GM19324 (cell line): ENCODE data around the gene GJB5.
"Not testable (repeated sequence)": the region's sequence is repeated elsewhere in the genome, so short reads cannot be mapped to it uniquely, and the experiment has no call there.

Experiments
- ATAC-seq: cut with Tn5 transposase; IDR thresholded peaks from one replicate; pipeline ENCODE4 v1.9.1; 2021; ENCODE audit warnings: mild to moderate bottlenecking, moderate library complexity; ENCODE audit not compliant: unreplicated experiment, low FRiP score

The GJB5 gene

DNA sequence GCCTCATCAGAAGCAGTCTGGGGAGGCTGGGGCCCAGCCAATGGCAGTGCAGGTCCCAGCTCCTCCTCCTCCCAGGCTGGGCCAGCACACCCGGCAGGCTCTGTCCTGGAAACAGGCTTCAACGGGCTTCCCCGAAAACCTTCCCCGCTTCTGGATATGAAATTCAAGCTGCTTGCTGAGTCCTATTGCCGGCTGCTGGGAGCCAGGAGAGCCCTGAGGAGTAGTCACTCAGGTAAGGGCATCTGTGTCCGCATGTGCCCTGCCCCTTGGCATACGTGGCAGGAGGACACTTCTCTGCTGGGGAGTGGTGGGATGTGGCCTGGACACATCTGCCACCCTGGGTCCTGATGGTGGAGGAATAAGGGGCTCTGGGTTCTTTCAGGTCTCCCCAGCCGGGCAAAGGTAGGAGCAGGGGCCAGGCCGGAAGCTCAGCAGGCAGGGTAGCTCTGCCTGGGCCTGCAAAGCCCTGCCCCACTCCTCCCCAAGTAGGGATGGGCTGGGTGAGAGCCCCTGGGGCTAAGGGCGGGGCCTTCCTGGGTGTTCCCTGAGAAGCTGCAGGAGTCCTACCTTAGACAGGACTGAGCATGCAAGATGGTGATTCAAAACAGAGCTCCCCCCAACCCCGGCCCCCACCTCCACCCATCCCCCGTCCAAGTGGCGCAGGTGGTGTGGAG lies at the start of gene GJB5:
GJB5 (plus strand) TSS at position 84 of the 674 bp plus-strand sequence. CDS start 2,284 bp downstream, outside the sequence.
- ATAC-seq = no peak

DNA sequence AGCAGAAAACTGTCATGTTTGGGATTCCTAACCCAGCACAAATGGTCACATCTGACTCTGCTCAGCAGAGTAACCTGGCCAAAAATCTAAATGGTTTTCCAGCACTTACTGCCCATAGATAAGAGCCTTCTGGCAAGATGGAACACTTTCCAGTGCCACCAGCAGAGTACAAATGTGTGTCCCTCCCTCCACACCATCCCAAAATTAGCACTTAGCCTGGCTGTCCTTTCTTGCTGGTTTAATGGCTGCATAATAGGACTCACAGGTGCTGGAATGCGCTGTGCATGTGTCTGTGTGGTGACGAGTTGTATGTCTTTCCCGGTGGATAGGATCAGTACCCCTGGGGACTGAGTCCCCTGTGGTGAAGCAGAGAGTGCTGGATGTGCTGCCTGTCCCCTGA lies 49.8 kb upstream of the GJB5 start:
- ATAC-seq = no peak

DNA sequence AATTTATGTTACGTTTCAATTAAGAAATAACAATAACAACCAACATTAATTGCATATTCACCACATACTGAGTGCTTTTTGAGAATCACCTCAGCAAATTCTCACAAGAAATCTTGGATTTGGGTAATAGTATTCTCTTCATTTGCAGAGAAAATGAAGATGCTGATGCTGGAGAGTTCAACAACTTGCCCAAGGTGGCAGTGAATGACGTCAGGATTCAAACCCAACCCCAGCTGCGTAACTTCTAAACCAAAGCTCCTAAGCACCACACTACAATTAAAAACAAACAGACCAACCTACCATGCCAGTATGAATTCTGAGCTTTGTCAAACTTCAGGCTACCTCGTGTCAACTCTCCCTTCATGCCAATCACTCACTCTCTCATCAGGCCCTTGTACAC lies 46.7 kb upstream of the GJB5 start:
- ATAC-seq = no peak

DNA sequence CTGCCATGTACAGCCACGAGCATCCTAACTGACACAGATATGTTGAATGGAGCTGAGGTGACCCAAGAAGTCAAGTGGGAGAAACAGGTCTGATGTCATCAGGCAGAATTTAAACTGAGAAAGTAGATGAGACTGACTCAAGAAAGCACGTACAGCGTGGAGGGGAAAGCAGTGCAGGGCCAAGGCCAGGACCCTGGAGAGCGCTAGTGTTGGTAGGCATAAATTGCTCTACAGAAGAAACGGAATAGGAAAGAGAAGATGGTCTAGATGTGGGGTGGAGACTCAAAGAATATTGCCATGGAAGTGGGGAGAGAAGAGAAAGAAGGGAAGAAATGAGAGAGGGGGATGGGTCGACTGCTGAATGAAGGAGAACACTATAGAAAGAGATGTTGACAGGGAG lies 45.3 kb upstream of the GJB5 start:
- ATAC-seq = no peak

DNA sequence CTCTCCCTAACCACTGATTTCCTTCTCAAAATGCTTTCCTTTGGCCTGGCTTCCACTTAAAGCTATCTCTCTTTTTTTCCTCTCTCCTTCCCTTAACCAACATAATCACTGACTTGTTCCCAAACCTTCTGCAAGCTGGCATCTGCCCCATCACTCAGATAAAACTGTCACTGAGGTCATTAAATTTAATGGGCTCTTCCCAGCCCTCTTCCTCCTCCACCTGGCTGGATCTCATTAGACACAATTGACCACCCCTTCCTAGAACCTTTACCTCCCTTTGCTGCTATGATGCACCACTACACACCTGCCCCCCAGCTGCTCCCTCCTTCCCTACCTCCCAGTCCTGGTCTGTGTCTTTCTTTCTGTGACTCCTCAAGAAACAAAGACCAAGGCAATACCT lies 44.0 kb upstream of the GJB5 start:
- ATAC-seq = no peak

DNA sequence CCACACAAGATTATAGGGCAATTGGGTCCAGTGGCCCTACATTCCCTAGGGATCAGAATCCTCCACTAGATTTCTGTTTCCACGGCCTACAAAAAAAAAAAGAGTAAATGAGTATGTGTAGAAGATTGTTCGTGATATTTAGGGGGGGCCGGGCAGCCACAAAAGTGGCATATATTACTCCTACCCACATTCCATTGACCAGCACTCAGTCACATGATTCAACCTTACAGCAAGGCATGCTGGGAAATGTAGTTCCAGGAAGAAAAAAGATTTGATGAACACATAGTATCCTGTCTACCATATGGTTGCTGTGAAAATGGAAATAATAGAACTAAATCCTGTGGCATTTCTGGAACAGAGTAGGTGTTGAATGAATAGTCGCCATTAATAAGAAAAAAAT lies 43.4 kb upstream of the GJB5 start:
- ATAC-seq = no peak

DNA sequence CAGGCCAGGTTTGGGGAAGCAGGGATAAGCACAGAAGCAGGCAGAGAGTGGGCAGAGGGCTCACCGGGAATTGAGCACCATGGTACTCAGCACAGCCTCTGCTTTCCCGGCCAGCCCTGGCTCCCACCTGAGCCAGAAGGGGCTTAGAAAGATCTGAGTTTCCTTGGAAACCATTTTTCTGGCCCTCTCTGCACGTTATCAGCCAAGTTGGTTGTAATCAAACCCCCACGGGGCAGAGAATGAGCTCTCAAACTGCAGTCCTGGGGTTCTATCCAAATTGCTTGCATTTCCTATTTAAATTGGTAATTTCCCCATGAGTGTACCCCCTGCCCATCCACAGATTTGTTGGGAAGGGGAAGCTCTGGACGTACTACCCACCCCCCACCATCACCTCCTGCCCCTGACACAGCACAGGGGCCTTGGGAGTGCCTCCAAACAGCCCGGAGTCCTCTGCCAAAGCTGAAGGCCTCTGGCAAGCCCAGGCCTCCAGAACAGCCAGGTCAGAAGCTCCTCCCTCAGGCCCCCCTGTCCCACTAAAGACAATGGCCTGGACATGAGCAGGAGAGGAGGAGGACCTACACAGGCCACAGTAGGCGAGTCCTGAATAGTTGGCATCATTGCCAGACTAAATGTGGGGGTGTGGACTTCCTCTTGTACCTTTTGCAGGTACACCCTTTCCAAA lies 42.7 kb upstream of the GJB5 start:
- no peak for ATAC-seq

DNA sequence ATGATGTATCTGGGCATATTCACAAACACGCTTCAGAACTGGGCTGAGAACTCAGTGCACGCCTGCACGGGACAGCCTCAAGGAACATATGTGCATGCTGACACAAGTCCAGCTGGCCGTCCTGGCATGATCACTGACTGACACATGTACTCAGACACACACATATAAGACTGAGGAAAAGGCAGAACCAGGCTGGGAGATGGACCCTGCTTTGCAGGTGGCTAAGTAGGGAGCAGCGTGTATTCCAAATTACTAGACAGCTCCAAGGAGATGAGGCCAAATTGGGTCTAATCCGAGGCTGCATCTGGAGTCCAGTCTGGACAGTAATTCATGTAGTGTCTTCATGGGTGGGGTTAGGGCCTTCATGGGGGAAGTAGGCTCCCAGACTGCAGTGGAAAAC lies 41.4 kb upstream of the GJB5 start:
- no peak for ATAC-seq

DNA sequence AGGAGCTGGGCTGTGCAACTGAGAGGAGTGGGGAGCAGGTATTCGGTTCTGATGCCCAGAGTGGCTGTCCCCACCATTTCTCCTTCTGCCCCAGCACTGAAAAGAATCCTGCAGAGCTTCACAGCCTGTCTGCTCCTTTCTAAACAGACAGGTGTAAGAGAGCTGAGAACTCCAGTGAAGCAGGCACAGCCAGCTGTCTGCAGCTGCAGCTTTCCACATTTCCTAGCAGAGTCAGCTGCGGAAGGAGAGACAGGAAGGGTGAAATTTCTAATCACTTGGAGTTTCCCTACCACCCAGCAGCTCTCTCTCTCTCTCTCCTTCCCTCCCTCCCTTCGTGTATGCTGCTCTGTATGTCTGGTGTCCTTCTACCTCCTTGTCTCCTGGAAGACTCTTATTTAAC lies 40.5 kb upstream of the GJB5 start:
- ATAC-seq = no peak

DNA sequence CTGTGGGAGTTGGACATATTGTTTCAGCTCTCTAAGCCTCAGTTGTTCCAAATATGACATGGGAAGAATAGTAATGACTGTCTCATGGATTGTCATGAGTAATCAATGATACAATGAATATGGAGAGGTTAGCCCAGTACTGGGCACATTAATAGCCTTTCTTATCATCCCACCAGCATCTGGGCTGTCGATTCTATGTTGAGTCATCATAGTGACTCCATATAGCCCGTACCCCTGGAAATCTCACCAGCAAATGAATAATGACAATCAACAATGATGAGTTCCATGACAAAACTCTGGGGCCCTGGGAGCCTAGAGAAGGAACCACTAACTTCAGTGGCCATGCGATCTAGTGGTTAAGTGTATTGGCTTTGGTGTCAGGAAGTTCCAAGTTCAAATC lies 39.7 kb upstream of the GJB5 start:
- no peak for ATAC-seq

DNA sequence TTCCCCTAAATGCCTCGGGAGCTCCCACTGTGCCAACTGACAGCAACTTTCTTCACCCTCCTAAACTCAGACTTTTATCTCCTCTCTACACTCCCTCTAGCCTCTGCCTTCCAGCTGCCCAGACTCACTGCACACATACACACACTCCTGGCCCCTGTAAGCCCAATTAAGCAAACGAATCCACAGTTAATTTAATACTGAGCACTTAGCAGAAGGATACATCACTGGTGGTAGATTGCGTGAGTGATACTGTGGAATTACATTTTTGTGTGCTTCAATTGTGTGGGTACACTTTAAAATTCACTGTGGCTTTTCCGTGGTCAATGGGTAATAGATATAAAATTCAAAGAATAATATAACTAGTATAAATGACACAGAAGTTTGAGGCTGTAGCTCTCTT lies 33.6 kb upstream of the GJB5 start:
- ATAC-seq = no peak

DNA sequence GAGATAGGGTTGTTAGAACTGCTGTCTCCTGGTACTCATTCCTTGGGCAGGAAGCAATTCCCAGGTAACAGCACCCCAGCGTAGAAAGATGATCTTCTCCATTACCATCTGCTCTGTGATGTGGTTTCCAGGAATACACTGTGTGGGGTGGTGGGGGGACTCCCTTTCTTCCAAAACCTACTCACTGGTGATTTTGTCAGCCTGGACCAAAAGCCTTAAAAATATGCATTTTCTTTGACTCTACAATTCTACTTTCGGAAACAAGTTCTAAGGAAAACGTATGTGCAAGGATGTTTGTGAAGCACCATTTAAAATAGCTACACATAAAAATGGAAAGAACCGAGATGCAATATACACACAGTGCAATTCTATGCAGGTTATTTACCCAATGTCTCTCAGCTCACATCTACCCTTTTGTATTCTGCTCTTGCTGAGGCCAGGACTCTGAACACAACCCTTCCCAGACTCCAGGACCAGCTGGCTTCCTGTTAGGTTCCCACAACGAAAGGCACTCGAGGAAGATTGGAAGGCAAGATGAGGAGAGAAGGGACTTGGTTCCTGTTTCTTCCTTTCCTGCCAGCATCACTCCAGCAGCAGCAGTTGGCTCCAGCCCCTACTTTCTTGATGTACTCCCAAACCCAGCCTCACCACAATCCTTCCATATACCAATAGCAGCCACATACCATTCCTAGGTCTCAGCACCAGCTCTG lies 33.0 kb upstream of the GJB5 start:
- ATAC-seq = no peak

DNA sequence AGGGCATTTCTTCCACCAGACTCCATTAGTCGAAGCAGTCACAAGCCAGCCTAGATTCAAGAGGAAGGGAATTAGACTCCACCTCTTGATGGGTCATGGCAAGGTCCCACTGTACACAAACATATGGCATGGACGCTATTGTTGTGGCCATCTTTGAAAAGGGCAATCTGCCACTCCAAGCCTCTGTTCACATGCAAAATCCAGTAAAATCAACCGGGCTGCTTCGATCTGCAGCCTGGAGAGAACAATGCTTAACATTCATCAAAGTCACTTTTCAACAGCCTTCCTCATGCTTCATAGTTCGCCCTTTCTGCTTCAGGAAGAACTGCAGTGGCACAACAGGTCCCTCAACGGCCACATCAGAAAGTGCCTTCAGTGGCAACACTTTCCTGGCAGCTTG lies 28.0 kb upstream of the GJB5 start:
- no peak for ATAC-seq

DNA sequence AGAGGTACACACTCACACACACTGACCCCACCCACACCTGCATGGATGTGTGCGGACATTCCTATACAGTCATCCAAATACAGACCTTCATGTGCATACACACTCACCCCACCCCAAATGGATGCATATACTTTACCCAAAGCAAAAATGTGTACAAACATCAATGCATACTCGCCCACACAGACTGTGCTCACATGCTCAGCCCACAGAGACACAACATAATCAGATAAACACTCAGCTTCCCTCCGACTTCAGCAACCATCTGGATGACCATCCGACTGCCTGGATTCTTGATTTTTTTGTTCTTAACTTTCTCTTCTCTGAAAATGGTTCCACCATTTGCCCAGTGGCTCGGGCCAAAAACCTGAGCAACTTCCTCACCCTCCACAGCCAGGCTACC lies 24.4 kb upstream of the GJB5 start:
- ATAC-seq = no peak

DNA sequence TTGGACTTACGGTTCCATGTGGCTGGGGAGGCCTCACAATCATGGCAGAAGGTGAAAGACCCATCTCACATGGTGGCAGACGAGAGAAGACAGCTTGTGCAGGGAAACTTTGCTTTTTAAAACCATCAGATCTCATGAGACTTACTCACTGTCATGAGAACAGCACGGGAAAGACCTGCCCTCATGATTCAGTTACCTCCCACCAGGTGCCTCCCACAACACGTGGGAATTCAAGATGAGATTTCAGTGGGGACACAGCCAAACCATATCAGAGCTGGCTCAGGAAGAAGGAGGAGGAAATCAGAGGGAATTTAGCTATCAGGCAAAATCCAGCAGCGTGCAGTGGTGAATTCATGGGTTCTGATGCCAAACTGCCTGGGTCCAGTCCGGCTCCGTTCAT lies 22.0 kb upstream of the GJB5 start:
- ATAC-seq = not testable (repeated sequence)

DNA sequence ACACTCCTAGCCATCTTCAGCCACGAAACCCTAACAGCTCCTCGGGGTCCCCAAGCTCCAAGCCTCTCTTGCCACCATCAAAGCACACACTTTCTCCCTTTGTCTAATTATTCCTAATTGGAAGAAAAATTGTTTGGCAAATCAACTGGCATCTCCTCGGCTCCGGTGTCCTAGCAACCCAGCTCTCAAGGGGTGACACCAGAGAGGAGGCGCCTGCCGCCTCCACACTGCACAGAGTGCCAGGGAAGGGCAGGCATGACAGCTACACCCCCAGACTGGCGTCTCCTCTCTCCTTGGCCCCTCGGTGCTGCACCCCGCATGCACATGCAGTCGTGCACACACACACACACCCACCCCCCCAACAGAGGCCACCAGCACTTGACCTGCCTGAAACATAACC lies 18.2 kb upstream of the GJB5 start:
- no peak for ATAC-seq

DNA sequence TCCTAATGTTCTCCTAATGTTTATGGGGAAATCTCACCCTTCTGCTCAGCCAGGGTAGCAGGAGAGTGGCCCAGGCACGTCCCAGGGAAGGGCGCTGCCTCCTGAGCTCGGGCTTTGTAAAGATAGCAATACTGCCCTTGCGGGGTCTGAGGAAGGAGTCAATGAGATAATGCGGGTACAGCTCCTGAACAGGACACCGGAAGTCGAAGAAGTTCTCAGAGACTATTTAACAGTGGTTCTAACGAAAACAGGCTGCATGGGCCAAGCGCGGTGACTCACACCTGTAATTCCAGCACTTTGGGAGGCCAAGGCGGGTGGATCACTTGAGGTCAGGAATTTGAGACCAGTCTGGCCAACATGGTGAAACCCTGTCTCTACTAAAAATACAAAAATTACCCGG lies 17.6 kb upstream of the GJB5 start:
- ATAC-seq = not testable (repeated sequence)

DNA sequence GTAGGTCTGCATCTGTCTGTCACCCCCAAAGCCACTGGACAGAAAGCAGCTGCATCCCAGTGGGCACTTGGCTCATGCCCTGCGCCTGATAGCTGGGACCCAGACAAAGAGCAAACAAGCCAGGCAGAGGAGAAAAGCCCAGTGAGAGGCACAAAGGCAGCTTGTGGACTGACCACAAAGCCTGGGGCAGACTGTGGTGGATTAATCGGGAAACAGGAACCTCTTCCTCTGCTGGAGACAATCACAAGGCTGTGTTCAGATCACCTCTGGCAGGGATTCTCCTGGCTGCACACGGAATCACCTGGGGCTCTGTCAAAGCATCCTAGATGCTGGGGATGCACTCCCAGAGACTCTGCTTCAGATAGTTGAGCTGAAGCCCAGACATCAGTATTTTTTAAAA lies 15.2 kb upstream of the GJB5 start:
- no peak for ATAC-seq

DNA sequence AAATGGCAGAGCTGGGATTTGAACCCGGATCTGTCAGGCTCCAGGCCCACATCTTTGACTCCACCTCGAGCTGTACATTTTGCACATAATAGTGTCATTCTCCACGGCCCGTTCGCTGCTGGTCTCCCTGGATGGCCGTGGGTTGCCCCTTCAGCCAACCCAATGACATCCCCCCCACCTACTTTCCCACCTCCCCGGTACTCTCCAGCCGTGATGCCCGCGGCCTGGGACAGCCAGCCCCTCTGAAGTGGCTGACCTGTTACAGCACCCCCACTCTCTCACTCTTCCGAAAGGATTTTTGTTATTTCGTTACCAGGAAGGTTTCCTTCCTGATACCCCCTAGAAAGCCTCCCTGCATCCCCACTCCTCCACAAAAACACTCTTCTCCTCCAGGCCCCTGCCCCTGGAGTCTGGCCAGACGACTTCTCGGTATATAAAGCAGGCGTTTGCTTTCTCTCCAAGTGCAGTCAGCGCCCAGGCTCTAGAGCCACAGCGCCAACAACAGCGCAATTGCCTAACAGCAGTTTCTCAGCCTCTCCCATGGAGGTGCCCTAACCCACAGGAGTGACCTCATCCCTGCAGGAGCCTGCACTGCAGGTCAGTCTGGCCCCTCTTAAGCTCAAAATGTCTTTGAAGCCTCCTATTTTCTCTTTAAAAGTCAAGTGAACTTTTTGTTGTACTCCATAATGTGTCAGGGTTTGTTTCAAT lies 14.5 kb upstream of the GJB5 start:
- no peak for ATAC-seq

DNA sequence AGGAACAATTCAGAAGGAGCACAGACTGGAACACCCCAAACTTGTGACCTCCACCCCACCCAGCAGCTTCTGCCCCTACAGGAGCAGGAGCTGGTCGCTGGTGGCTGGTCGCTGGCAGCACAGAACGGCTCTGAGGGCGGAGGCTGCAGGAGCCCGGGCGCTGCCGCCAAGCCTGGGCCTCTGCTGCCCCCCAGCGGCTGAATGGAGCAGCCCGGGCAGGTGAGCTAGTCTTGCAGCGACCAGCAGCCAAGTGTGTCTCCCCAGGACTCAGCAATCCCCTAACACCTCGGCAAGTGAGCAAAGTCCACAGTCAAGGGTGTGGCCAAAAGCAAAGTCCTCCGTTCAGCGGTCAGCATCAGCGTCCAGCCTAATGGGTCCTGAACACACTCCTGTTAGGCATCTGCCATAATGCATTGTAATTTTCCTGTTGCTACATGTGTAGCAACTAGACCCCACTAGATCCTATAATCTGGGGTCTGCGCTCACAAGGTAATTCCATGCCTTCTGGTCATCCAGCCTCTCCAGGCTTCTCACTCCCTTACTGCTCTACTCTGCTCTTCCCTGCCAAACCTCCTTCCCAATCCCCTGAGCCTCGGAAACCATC lies 12.1 kb upstream of the GJB5 start:
- no peak for ATAC-seq

DNA sequence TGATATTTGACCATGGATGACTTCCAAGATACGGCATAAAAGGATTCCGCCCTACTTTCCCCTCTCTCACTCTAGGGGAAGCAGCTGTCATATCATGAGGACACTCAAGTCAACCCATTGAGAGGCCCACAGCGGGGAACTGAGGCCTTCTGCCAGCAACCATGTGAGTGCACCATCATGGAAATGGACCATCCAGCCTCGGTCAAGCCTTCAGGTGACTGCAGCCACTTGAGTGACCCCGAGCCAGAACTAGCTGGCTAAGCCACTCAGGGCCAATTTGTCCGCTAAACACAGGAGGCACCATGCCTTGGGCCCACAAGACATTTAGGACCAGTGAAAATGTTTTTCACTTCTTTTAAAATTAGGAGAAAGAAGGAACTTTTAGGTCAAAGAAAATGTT lies 11.1 kb upstream of the GJB5 start:
- no peak for ATAC-seq
